K562 (cell line): ENCODE data around the gene CUL9. TPM values are rescaled to one million over a fixed set of nuclear protein-coding genes. Genes with fewer than 3 reads are reported as not detected.

Experiments
- CC2D1A ChIP-seq: fragments of 450-650 bp; IDR thresholded peaks from 2 replicates; pipeline ENCODE4 v1.6.1; 2017; ENCODE audit warnings: mild to moderate bottlenecking
- CHD7 ChIP-seq: fragments of 200-600 bp; sonication (generic); IDR thresholded peaks from one replicate; pipeline ENCODE4 v1.6.1; 2012; ENCODE audit warnings: mild to moderate bottlenecking, low read depth, low read length, inconsistent platforms
- E2F1 ChIP-seq: sonication (generic); formaldehyde crosslinking; IDR thresholded peaks from 2 replicates; pipeline ENCODE4 v1.8.1; 2023; ENCODE audit warnings: mild to moderate bottlenecking, missing genetic modification reagents, moderate library complexity
- KAT7 ChIP-seq: sonication (generic); formaldehyde crosslinking; IDR thresholded peaks from 2 replicates; pipeline ENCODE4 v1.8.0; 2022; ENCODE audit warnings: missing genetic modification reagents, mild to moderate bottlenecking, borderline replicate concordance
- KLF16 ChIP-seq: IDR thresholded peaks from 2 replicates; pipeline ENCODE4 v1.6.1; 2016; ENCODE audit warnings: antibody characterized with exemption
- PML ChIP-seq: IDR thresholded peaks from 2 replicates; pipeline ENCODE4 v1.6.1; 2012; ENCODE audit warnings: low read length, inconsistent platforms
- SOX6 ChIP-seq: fragments of 450-650 bp; IDR thresholded peaks from 2 replicates; pipeline ENCODE4 v1.6.1; 2014; ENCODE audit warnings: mild to moderate bottlenecking
- ZFP1 ChIP-seq: fragments of 450-650 bp; formaldehyde crosslinking; IDR thresholded peaks from 2 replicates; pipeline ENCODE4 v1.4.0; 2020; ENCODE audit warnings: mild to moderate bottlenecking, mixed read lengths
- ZKSCAN8 ChIP-seq: fragments of 200-800 bp; sonication (Bioruptor generic); IDR thresholded peaks from 2 replicates; pipeline ENCODE4 v1.6.1; 2016; ENCODE audit warnings: missing genetic modification characterization, missing compliant biosample characterization
- ZNF134 ChIP-seq: fragments of 250-450 bp; sonication (Bioruptor Pico); conservative IDR thresholded peaks from 2 replicates; pipeline ENCODE4 v1.4.0; 2020
- ZNF644 ChIP-seq: fragments of 200-800 bp; sonication (Bioruptor generic); IDR thresholded peaks from 2 replicates; pipeline ENCODE4 v1.6.1; 2016; ENCODE audit warnings: low read depth, missing genetic modification characterization, missing compliant biosample characterization
- ZNF717 ChIP-seq: fragments of 250-450 bp; sonication (Bioruptor Pico); IDR thresholded peaks from 2 replicates; pipeline ENCODE4 v1.5.0; 2021
- ZNF785 ChIP-seq: fragments of 250-450 bp; sonication (Bioruptor Pico); IDR thresholded peaks from 2 replicates; pipeline ENCODE4 v1.4.0; 2020; ENCODE audit warnings: mild to moderate bottlenecking
- polyA plus RNA-seq, 8 experiments: library from polyadenylated mRNA; depleted of rRNA in 4 of 8; stranded (reverse) in 5 of 8; unstranded in 3 of 8; fragments of >200 nt; fragmentation: Nextera tagmentation in 2 of 8; fragmentation: Illumina TruSeq in 1 of 8; extraction: Ambion mirVana in 2 of 8; extraction: Trizol in 1 of 8; gene quantifications; 2 replicates each; pipeline versions ENCODE4 v1.2.1 to v1.2.3, GENCODE V29; 2011 to 2014; ENCODE audit warnings: inconsistent platforms in 1 of 8, missing spikeins in 1 of 8
- total RNA-seq, 7 experiments: library from RNA; depleted of rRNA in 6 of 7; stranded (reverse); fragments of >200 nt in 6 of 7; fragmentation: Illumina TruSeq in 2 of 7; extraction: Trizol in 2 of 7; gene quantifications; 2 replicates each; pipeline versions ENCODE4 v1.2.1 to v1.2.3, GENCODE V29; 2011 to 2021; ENCODE audit warnings: low replicate concordance in 1 of 7

The CUL9 gene
- total and polyA plus RNA-seq, 9 of the 15 experiments (the other 6 are each of a cell fraction or from before 2014, with no cell fraction given) = 0.50 to 20.7 (median 6.6) TPM

GRCh38 chr6:43143235-43144128 lies 38.5 kb upstream of the CUL9 start (continued):
- TF ChIP-seq ZNF785 (CRISPR knock-in tag) (no peak), KLF16 (0 out of 2 replicates have a peak, but pooled peaks have one; percentile 53), ZNF644 (tag) (no peak), ZNF717 (no peak), KAT7 (0 out of 2 replicates have a peak, but pooled peaks have one; percentile 23), SOX6 (peak; percentile 59; the same call in 1 of the 2 replicates), ZFP1 (CRISPR knock-in tag) (no peak), CHD7 (no peak), PML (no peak), ZKSCAN8 (CRISPR knock-in tag) (no peak), CC2D1A (peak; percentile 89), E2F1 (CRISPR knock-in tag) (peak; percentile 29; the same call in 1 of the 2 replicates), ZNF134 (CRISPR knock-in tag) (no peak)
